ENCODE data around the gene CCDC110. TPM values are rescaled to one million over a fixed set of nuclear protein-coding genes. Genes with fewer than 3 reads are reported as not detected.

Gene CCDC110
- total and polyA plus RNA-seq, 11 donors = 0.19 to 2.6 (median 0.98) TPM

- intact Hi-C loops (cut with DNase I) = no loop called here
- peaks cover 0 to 9% (median 0%) of the 10 kb centered on the region in 12 donors for H3K4me1 ChIP-seq
- peak overlapping the region; percentile 18 to 86 (median 70) for H3K27ac ChIP-seq
- peak; percentile 79 to 95 (median 88) for ATAC-seq
- DNase-seq = peak; percentile 84 to 92 (median 87)
- WGBS, 4 donors = 31 to 65% (median 59%) methylated on average over 21 of the region's 21 CpGs
- peaks cover 0 to 80% (median 17%) of the 10 kb centered on the region in 9 donors for H3K36me3 ChIP-seq
- H3K4me3 ChIP-seq = peak overlapping the region in 8 of 12 donors; percentile 10 to 34 (median 16)
- H3K9me3 ChIP-seq = peaks cover 0 to 20% (median 0%) of the 10 kb centered on the region in 12 donors
- H3K27me3 ChIP-seq = peaks cover 0 to 4% (median 0%) of the 10 kb centered on the region in 9 donors
- TF ChIP-seq CTCF (IDR thresholded peaks at IDR 0.05) (peak in 3 of 12 donors; percentile 4 to 20 (median 9)), POLR2A (IDR thresholded peaks at IDR 0.05) (no peak)
Measured at GRCh38 chr4:185504098-185505047, 32.8 kb upstream of the CCDC110 start.

DNA sequence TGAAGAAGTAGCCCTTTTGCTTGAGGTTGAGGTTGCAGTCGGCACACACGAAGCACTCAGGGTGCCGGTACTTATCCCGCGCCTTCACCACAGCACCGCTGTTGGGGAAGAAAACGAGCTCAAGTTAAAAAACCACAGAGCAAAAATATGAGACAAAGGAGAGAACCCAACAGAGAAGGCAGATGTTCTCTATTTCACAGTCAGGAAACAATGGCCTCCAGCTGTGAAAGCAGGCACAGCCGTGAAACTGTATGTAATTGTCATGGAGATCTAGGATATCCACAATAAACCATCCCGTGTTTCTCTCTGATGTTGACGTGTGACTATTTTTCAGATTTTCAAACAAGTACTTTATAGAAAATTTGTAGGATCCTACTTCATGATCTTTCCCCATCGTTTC is 30.9 kb upstream of the CCDC110 start:
- WGBS, 4 donors = 84 to 86% (median 85%) methylated on average over 11 of the region's 11 CpGs
- Histone ChIP-seq H3K4me3 (no peak overlapping the region), H3K9me3 (peaks cover 0 to 20% (median 0%) of the 10 kb centered on the region in 12 donors), H3K36me3 (peaks cover 0 to 66% (median 17%) of the 10 kb centered on the region in 9 donors), H3K27ac (no peak overlapping the region), H3K27me3 (peaks cover 0 to 4% (median 0%) of the 10 kb centered on the region in 9 donors), H3K4me1 (peaks cover 0 to 7% (median 0%) of the 10 kb centered on the region in 12 donors)
- DNase-seq = no peak
- TF ChIP-seq CTCF (IDR thresholded peaks at IDR 0.05) (no peak), POLR2A (IDR thresholded peaks at IDR 0.05) (no peak)
- ATAC-seq = no peak
- intact Hi-C loops (cut with DNase I) = no loop called here

DNA sequence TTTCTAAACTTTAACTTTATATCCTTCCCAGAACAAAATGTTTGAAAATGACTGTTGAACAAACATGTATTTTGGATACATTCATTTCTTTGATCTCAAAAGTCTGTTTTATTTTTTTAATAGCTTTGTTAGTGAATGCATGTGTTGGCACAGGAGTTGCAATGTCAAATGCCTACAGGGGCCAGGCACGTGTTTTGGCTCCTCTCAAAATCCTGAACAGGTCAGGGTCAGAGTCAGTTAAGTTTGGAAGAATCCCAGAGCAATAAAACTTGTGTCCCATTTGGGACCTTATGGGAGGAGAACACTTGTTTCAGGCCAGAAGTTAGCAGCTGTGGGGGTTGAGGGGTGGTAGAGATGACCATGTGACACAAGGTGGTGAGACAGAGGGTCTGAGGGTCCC is 29.0 kb upstream of the CCDC110 start:
- H3K9me3 ChIP-seq = peaks cover 0 to 20% (median 0%) of the 10 kb centered on the region in 12 donors
- H3K27me3 ChIP-seq = peaks cover 0 to under 1% (median 0%) of the 10 kb centered on the region in 9 donors
- TF ChIP-seq POLR2A (IDR thresholded peaks at IDR 0.05) (no peak), CTCF (IDR thresholded peaks at IDR 0.05) (no peak)
- H3K36me3 ChIP-seq = peaks cover 0 to 50% (median 17%) of the 10 kb centered on the region in 9 donors
- peaks cover 0 to 7% (median 0%) of the 10 kb centered on the region in 12 donors for H3K4me1 ChIP-seq
- no peak overlapping the region for H3K4me3 ChIP-seq
- peak overlapping the region in 2 of 12 donors; percentile 22 to 36 for H3K27ac ChIP-seq
- WGBS, 4 donors = 36 to 56% (median 44%) methylated on average over 1 of the region's 1 CpG
- ATAC-seq (no peak), DNase-seq (no peak)
- intact Hi-C loops (cut with DNase I) = no loop called here

DNA sequence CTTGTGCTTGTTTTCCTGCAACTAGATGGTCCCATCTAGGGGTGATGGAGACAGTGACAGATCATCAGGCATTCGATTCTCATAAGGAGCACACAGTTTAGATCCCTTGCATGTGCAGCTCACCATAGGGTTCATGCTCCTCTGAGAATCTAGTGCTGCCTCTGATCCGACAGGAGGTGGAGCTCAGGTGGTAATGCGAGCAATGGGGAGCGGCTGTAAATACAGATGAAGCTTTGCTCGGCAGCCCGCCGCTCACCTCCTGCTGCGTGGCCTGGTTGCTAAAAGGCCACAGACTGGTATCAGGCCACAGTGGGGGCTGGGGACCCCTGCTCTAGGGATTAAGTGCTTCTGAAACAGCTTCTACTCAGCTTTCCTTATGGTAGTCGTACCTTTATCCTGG is 28.5 kb upstream of the CCDC110 start:
- intact Hi-C loops (cut with DNase I) = no loop called here
- peaks cover 0 to 20% (median 0%) of the 10 kb centered on the region in 12 donors for H3K9me3 ChIP-seq
- peaks cover 0 to 44% (median 17%) of the 10 kb centered on the region in 9 donors for H3K36me3 ChIP-seq
- H3K4me1 ChIP-seq = peaks cover 0 to 6% (median 0%) of the 10 kb centered on the region in 12 donors
- peak overlapping the region in 1 of 12 donors; percentile 22 for H3K27ac ChIP-seq
- ATAC-seq (peak in 1 of 4 donors; percentile 2), DNase-seq (no peak)
- no peaks in the 10 kb centered on the region for H3K27me3 ChIP-seq
- 92 to 96% (median 94%) methylated on average over 9 of the region's 9 CpGs for WGBS, 4 donors
- TF ChIP-seq CTCF (IDR thresholded peaks at IDR 0.05) (no peak), POLR2A (IDR thresholded peaks at IDR 0.05) (no peak)
- H3K4me3 ChIP-seq = no peak overlapping the region

All from heart left ventricle (tissue), 16 donors.